Activated CD4-positive, alpha-beta T cell treated with anti-CD3 and anti-CD28 coated beads for 24 hours (primary cell): Measurements from ENCODE around the gene KIF14.

Source experiments
- DNase-seq, 2 donors: peaks; one replicate each; pipeline ENCODE4 v3.0.0-alpha.2; 2020; ENCODE audit warnings: low read depth in 2 of 2

Gene KIF14

GRCh38 chr1:200620273-200621131 lies at the start of gene KIF14:
KIF14 (minus strand) TSS chr1:200620751; CDS start chr1:200618723, 2,028 bp downstream.
- peak; percentile 81 to 87 for DNase-seq

GRCh38 chr1:200669314-200670241 lies 49.0 kb upstream of the KIF14 start, which contains the start of gene DDX59:
DDX59 (minus strand) TSS chr1:200669907; CDS start chr1:200666740, 3,167 bp downstream.
- DNase-seq, result peak; percentile 86 to 89

- DNase-seq, result no peak
These were observed 48.2 kb upstream of the KIF14 start for GRCh38 chr1:200668514-200669313.

- no peak for DNase-seq
These were observed 45.8 kb upstream of the KIF14 start for GRCh38 chr1:200666309-200666708.

GRCh38 chr1:200665861-200666260 lies 45.3 kb upstream of the KIF14 start:
- no peak for DNase-seq

GRCh38 chr1:200660719-200661118 lies 40.2 kb upstream of the KIF14 start:
- DNase-seq, result no peak

GRCh38 chr1:200659269-200659668 lies 38.7 kb upstream of the KIF14 start:
- DNase-seq, result no peak

GRCh38 chr1:200658037-200658818 lies 37.7 kb upstream of the KIF14 start:
- DNase-seq, result no peak

- no peak for DNase-seq
These were observed 34.1 kb upstream of the KIF14 start for GRCh38 chr1:200654660-200655059.

GRCh38 chr1:200653022-200653462 lies 32.5 kb upstream of the KIF14 start:
- no peak for DNase-seq

- DNase-seq, result no peak
These were observed 31.8 kb upstream of the KIF14 start for GRCh38 chr1:200652378-200652777.

- DNase-seq, result no peak
These were observed 26.0 kb upstream of the KIF14 start for GRCh38 chr1:200646515-200646914.

GRCh38 chr1:200644021-200644420 lies 23.5 kb upstream of the KIF14 start:
- DNase-seq, result no peak

- no peak for DNase-seq
These were observed 21.9 kb upstream of the KIF14 start for GRCh38 chr1:200642481-200642880.

GRCh38 chr1:200640963-200641401 lies 20.4 kb upstream of the KIF14 start:
- DNase-seq, result no peak

GRCh38 chr1:200640373-200640962 lies 19.9 kb upstream of the KIF14 start:
- DNase-seq, result no peak

- no peak for DNase-seq
These were observed 17.5 kb upstream of the KIF14 start for GRCh38 chr1:200638073-200638472.

GRCh38 chr1:200636681-200637080 lies 16.1 kb upstream of the KIF14 start:
- DNase-seq, result no peak

GRCh38 chr1:200634261-200635122 lies 13.9 kb upstream of the KIF14 start:
- no peak for DNase-seq
